ENCODE results near the gene ADGRG6. TPM values are rescaled to one million over a fixed set of nuclear protein-coding genes. Genes with fewer than 3 reads are reported as not detected.

ADGRG6 gene
- total RNA-seq, 1 experiment from 2014 or later = 30.3 TPM

DNA sequence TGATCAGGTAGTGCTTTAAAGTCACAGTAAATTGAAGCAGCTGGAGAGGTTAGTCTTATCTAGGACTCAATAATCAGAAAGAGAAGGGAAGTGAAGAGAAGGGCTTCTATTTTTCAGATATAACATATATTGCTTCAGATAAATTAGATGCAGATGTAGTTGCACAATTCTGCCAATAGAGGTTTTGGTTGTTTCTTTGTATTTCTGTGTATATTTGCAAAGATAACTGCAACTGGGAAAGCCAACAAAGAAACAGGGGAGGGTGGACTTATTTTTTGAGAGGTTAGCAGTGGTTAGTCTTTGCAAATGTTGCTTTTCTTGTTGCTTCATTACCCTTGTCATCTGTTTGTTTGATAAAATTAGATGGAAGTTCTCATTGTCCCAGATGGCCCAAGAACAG lies 106.6 kb downstream of the ADGRG6 start:
- H3K27me3 ChIP-seq (ENCODE audit: insufficient read depth, low read depth) = no peaks in the 10 kb centered on the region
- ChIA-PET POLR2A (ENCODE audit: unreplicated experiment) (no interaction called here), CTCF (no interaction called here)
- H3K4me3 ChIP-seq = no peak overlapping the region
- H3K4me1 ChIP-seq (replicated peaks; ENCODE audit: insufficient read depth) = peaks cover 18% of the 10 kb centered on the region
- no peaks in the 10 kb centered on the region for H3K9me2 ChIP-seq (ENCODE audit: insufficient read depth)
- intact Hi-C loops (cut with micrococcal nuclease; ENCODE audit: unreplicated experiment) = no loop called here
- peaks cover 8% of the 10 kb centered on the region; the same call in 1 of the 2 replicates for H3F3A ChIP-seq (ENCODE audit: insufficient read depth, low read depth)
- H3K9me3 ChIP-seq (ENCODE audit: insufficient read depth, low read depth) = no peaks in the 10 kb centered on the region
- TF ChIP-seq EZH2 (IDR thresholded peaks at IDR 0.05; ENCODE audit: low read depth) = no peak
- TF ChIP-seq, protein P1, sequence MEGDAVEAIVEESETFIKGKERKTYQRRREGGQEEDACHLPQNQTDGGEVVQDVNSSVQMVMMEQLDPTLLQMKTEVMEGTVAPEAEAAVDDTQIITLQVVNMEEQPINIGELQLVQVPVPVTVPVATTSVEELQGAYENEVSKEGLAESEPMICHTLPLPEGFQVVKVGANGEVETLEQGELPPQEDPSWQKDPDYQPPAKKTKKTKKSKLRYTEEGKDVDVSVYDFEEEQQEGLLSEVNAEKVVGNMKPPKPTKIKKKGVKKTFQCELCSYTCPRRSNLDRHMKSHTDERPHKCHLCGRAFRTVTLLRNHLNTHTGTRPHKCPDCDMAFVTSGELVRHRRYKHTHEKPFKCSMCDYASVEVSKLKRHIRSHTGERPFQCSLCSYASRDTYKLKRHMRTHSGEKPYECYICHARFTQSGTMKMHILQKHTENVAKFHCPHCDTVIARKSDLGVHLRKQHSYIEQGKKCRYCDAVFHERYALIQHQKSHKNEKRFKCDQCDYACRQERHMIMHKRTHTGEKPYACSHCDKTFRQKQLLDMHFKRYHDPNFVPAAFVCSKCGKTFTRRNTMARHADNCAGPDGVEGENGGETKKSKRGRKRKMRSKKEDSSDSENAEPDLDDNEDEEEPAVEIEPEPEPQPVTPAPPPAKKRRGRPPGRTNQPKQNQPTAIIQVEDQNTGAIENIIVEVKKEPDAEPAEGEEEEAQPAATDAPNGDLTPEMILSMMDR (conservative IDR thresholded peaks at IDR 0.05) = no peak
- H3K27ac ChIP-seq = no peak overlapping the region
- no peaks in the 10 kb centered on the region for H4K20me1 ChIP-seq (ENCODE audit: insufficient read depth)
- H2AFZ ChIP-seq = no peak overlapping the region
- no peak for DNase-seq
- no TSS peak for BruUV-seq (replicated peaks)
- H3K36me3 ChIP-seq (ENCODE audit: low read depth) = no peaks in the 10 kb centered on the region
- H3K79me2 ChIP-seq (ENCODE audit: low read depth) = no peaks in the 10 kb centered on the region
- H3K4me2 ChIP-seq = no peak overlapping the region

DNA sequence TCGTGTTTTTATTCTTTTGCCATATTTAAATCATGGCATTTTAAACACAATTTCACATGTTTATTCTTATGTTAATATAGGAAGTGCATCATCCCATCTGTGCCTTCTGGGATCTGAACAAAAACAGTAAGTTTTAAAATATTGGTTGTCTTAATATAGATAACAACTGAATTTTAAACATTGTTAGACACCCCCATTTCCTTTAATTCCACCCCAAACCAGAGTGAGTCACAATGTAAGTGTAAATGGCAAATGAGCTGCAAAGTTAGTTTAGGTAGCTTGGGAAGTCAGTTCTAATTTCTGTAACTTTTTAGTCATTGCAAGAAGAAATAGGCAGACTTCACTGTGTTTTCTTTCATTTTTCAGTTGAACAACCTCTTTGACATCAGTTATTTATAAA lies 108.0 kb downstream of the ADGRG6 start:
- Histone ChIP-seq H4K20me1 (ENCODE audit: insufficient read depth) (no peaks in the 10 kb centered on the region), H3F3A (ENCODE audit: insufficient read depth, low read depth) (peaks cover 12% of the 10 kb centered on the region; the same call in 1 of the 2 replicates), H3K36me3 (ENCODE audit: low read depth) (no peaks in the 10 kb centered on the region), H3K9me2 (ENCODE audit: insufficient read depth) (no peaks in the 10 kb centered on the region), H3K79me2 (ENCODE audit: low read depth) (no peaks in the 10 kb centered on the region), H3K4me1 (replicated peaks; ENCODE audit: insufficient read depth) (peaks cover 32% of the 10 kb centered on the region), H3K4me2 (no peak overlapping the region), H3K27me3 (ENCODE audit: insufficient read depth, low read depth) (no peaks in the 10 kb centered on the region), H3K9me3 (ENCODE audit: insufficient read depth, low read depth) (no peaks in the 10 kb centered on the region), H3K27ac (no peak overlapping the region), H2AFZ (no peak overlapping the region), H3K4me3 (no peak overlapping the region)
- TF ChIP-seq, protein P1 (conservative IDR thresholded peaks at IDR 0.05) = no peak
- no peak for TF ChIP-seq EZH2 (IDR thresholded peaks at IDR 0.05; ENCODE audit: low read depth)
- ChIA-PET POLR2A (ENCODE audit: unreplicated experiment) (interaction anchor here (0.7 kb wide), 1 partner anchor 1283 kb away, joined by 9 read pairs; no protein-coding TSS in a partner anchor), CTCF (no interaction called here)
- intact Hi-C loops (cut with micrococcal nuclease; ENCODE audit: unreplicated experiment) = loop anchor here (5.0 to 10.0 kb wide), 2 partner anchors 32 to 135 kb away; no protein-coding TSS in a partner anchor
- BruUV-seq (replicated peaks) = no TSS peak
- DNase-seq = no peak

DNA sequence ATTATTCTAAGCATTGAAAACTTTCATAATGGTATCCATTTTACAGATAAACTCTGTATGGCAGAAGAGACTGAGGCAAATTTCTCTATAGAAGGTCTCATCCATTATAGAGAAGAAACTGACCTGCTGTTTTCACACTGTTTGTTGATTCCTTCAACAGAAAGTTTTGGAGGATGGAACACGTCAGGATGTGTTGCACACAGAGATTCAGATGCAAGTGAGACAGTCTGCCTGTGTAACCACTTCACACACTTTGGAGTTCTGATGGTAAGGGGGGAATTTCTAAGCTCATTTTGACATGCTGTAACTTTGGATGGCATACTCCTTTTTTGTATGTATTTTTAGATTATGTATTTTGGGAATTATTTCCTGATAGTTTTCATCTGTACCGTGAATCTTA lies 109.3 kb downstream of the ADGRG6 start:
- Histone ChIP-seq H3K27ac (no peak overlapping the region), H3K79me2 (ENCODE audit: low read depth) (no peaks in the 10 kb centered on the region), H3F3A (ENCODE audit: insufficient read depth, low read depth) (peaks cover 12% of the 10 kb centered on the region; the same call in 1 of the 2 replicates), H3K36me3 (ENCODE audit: low read depth) (no peaks in the 10 kb centered on the region), H3K27me3 (ENCODE audit: insufficient read depth, low read depth) (no peaks in the 10 kb centered on the region), H3K4me2 (no peak overlapping the region), H3K4me3 (no peak overlapping the region), H3K9me2 (ENCODE audit: insufficient read depth) (no peaks in the 10 kb centered on the region), H4K20me1 (ENCODE audit: insufficient read depth) (no peaks in the 10 kb centered on the region), H3K4me1 (replicated peaks; ENCODE audit: insufficient read depth) (peaks cover 35% of the 10 kb centered on the region), H3K9me3 (ENCODE audit: insufficient read depth, low read depth) (no peaks in the 10 kb centered on the region), H2AFZ (no peak overlapping the region)
- no peak for TF ChIP-seq EZH2 (IDR thresholded peaks at IDR 0.05; ENCODE audit: low read depth)
- TF ChIP-seq, protein P1 (conservative IDR thresholded peaks at IDR 0.05) = no peak
- ChIA-PET POLR2A (ENCODE audit: unreplicated experiment) (no interaction called here), CTCF (no interaction called here)
- no TSS peak for BruUV-seq (replicated peaks)
- no peak for DNase-seq
- intact Hi-C loops (cut with micrococcal nuclease; ENCODE audit: unreplicated experiment) = loop anchor here (5.0 to 10.0 kb wide), 2 partner anchors 34 to 134 kb away; no protein-coding TSS in a partner anchor
